GM12801 (cell line): ENCODE results near the gene AMELX.

Experiments used
- TF ChIP-seq, protein P1 (sequence below): IDR thresholded peaks from one replicate; pipeline ENCODE4 v1.5.1; 2011; ENCODE audit warnings: control low read depth; ENCODE audit not compliant: insufficient read length; ENCODE audit errors: extremely low read depth

The AMELX gene

DNA sequence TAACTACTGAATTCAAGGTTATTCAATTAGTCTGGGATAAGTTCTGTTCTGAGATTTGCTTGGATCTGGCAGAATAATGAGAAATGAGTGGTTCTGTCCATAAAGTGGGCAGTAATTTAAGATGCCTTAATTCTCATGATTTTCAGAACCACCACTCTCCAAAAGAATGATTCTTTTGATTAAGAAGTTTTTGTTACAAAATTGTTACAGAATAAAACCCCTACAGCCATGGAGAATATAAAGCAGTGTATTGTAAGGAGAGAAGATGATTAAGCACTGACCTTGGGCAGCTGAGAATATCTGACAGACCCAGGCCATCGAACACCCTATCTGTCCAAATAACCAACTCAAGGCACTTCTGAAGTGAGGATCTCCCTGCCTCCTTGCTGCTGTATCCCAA is 12.4 kb downstream of the AMELX start:
- TF ChIP-seq, protein P1, sequence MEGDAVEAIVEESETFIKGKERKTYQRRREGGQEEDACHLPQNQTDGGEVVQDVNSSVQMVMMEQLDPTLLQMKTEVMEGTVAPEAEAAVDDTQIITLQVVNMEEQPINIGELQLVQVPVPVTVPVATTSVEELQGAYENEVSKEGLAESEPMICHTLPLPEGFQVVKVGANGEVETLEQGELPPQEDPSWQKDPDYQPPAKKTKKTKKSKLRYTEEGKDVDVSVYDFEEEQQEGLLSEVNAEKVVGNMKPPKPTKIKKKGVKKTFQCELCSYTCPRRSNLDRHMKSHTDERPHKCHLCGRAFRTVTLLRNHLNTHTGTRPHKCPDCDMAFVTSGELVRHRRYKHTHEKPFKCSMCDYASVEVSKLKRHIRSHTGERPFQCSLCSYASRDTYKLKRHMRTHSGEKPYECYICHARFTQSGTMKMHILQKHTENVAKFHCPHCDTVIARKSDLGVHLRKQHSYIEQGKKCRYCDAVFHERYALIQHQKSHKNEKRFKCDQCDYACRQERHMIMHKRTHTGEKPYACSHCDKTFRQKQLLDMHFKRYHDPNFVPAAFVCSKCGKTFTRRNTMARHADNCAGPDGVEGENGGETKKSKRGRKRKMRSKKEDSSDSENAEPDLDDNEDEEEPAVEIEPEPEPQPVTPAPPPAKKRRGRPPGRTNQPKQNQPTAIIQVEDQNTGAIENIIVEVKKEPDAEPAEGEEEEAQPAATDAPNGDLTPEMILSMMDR: no peak

DNA sequence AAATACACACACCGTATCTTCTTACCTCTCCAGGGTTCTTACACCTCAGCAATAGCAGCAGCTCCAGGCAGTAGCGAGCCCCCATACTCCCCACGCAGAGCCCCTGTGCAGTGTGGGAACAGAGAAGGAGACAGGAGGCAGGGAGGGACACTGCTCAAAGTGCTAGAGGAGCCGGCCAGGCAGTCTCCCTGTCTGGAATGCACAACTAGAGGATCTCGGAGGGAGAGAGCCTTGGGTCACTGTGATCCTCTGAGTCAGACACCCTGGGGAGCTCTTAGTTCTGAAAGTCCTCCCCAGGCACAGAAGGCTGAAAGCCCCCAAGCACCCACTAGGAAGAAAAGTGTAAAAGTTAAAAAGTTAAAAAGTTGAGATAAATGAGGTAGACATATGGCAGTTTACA is 16.0 kb downstream of the AMELX start:
- TF ChIP-seq, protein P1: no peak

DNA sequence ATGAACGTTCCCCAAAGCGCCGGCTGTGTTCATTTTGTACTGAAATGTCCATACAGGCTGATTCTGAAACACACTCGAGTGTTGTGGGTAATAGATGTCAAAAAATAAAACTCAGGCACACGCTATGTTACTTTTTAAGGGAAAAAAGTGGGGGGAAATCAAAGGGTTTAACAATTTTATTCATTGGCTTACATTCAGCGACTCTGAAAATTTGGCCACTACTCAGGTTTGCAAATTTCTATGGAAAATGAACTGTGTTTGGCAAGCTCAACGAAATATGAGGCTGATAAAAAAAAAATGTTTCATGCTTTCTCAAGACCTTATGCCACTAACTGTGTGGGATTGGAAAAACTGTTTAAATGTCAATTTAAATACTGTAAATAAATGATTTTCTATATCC is 18.5 kb downstream of the AMELX start:
- TF ChIP-seq, protein P1: no peak

DNA sequence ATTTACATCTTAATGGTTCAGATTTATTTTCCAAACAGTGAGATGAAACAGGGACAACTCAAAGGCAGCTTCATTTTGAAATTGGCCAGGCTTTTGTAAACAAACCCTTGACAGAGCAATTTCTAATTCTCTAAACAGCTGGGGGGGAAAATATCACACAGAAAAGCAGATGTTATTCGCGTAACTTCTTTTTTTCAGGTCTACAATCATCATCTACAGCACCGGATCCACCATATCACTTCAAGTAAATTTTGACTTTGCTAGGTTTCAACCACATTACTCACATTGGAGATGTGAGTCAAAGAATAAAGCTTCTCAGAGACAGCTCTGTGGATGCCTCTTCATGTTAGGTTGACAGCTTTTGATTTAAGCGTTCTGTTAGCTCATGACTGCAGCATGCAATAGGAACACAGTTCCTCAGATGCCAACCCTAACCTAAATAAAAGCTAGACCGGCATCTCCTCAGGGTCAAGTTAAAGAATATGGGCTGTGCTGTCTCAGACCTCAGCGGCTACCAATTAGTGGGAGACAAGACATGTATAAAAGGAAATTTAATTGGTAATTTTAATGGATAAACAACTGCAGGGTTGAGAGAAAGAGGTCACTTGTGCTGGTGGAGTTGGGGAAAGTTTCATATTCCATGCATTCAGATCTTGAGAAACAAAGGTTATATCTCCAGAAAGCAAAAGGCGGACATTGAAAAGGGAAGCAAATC is 26.8 kb downstream of the AMELX start:
- TF ChIP-seq, protein P1: no peak

DNA sequence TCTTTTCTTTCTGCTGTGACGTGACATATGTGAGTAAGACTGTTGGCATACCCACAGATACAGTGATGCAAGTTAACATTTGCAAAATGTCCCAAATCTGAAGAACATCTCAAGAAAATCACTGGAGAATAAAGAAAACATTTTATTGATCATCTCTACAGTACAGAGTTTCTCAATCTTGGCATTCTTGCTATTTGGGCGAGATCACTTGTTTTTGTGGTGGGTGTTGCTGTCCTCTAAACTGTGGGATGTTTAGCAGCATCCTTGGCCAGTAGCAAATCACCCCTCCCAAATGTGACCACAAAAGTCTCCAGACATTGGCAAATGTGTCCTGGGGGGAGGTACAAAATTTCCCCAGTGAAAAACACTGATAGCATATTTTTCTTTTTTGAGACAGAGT is 28.8 kb downstream of the AMELX start:
- TF ChIP-seq, protein P1: no peak

DNA sequence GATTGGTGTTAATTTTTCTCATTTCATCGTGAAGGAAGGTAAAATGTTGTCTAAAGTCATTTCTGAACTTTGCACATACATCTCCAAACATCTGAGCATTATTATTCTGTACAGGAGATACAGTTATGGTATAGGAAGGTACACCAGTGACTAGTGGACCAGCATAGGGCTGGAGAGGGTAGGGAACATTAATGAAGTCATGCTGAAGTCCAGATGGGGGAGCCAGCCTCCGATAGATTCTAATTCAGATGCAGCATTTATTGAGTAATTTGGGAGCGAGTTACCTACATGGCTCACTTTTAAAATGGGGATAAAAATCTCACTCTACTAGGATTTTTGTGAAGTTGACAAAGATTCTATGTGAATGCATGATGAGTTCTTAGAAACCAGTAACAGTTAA is 34.9 kb downstream of the AMELX start:
- TF ChIP-seq, protein P1: no peak

DNA sequence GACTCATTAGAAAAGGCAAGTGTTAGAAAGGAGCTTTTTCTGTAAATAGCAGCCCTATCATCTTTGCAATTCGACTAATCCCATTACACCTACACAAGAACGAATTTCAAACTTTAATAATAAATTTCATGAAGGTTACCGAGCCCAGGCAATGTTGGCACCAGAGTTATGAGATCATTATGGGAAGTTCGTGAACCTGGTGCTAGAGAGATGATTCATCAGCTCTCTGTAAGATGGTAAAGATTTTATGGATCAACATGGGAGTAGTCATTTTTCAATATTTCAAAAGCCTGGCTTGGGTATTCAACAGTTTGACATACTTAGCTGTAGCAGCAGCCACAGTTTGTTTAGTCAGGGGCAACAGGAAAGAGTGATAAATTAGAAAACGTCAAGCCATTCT is 35.8 kb downstream of the AMELX start:
- TF ChIP-seq, protein P1: no peak
